Measurements from ENCODE around the gene ATXN1.

DNA sequence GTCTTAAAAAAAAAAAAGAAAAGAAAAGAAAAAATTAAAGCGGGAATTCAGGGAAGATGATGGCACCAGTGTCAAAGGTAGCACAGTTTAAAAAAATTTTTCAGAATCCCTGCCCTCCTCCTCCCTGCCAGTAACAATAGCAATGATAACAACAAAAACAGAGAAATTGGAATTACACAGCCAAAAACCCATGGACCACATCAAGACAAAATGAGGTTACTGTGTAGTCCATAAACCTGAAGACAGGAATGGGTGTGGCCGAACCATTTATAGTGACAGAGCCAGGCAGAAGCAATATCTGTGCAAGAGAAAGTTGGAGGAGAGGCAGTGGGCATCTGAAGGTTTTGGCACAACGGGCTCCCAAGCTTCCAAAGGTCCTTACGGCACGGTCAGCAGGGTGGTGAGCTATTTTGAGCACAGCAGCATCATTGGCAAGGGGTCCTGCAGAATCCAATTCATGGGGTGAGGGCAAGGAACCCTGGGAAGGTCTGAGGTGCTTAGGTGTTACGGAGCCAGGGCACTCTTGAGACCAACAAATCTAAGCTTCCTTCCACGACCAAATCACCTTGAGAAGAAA is 320.5 kb downstream of the ATXN1 start:
- TF ChIP-seq, protein P1, sequence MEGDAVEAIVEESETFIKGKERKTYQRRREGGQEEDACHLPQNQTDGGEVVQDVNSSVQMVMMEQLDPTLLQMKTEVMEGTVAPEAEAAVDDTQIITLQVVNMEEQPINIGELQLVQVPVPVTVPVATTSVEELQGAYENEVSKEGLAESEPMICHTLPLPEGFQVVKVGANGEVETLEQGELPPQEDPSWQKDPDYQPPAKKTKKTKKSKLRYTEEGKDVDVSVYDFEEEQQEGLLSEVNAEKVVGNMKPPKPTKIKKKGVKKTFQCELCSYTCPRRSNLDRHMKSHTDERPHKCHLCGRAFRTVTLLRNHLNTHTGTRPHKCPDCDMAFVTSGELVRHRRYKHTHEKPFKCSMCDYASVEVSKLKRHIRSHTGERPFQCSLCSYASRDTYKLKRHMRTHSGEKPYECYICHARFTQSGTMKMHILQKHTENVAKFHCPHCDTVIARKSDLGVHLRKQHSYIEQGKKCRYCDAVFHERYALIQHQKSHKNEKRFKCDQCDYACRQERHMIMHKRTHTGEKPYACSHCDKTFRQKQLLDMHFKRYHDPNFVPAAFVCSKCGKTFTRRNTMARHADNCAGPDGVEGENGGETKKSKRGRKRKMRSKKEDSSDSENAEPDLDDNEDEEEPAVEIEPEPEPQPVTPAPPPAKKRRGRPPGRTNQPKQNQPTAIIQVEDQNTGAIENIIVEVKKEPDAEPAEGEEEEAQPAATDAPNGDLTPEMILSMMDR (optimal IDR thresholded peaks at IDR 0.05 in 1 of 3, IDR thresholded peaks at IDR 0.05 in 1 of 3, conservative IDR thresholded peaks at IDR 0.05 in 1 of 3; ENCODE audit: extremely low read depth in 1 of 3, insufficient read depth in 2 of 3, low read length in 3 of 3): no peak
- TF ChIP-seq EZH2 (IDR thresholded peaks at IDR 0.05; ENCODE audit: low read length): no peak

Measured in keratinocyte (primary cell).